Gastrocnemius medialis (tissue), 4 donors: ENCODE data around the gene SMO.

ENCODE experiments used
- POLR2A ChIP-seq, 2 donors: fragments of 450-650 bp; IDR thresholded peaks; one replicate each; pipeline ENCODE4 v1.6.1; 2017; ENCODE audit warnings: antibody characterized with exemption in 2 of 2, mild to moderate bottlenecking in 2 of 2, moderate library complexity in 2 of 2
- TF ChIP-seq, protein P1 (sequence below), 5 experiments: fragments of 450-650 bp in 3 of 5; fragments of 200-600 bp in 2 of 5; sonication (generic) in 2 of 5; IDR thresholded peaks in 4 of 5; conservative IDR thresholded peaks in 1 of 5; 1 replicate in 4 of 5; 2 replicates in 1 of 5; pipeline ENCODE4 v1.5.1; 2016 to 2019; ENCODE audit warnings: antibody characterized with exemption in 5 of 5, mild to moderate bottlenecking in 3 of 5, moderate library complexity in 3 of 5

DNA sequence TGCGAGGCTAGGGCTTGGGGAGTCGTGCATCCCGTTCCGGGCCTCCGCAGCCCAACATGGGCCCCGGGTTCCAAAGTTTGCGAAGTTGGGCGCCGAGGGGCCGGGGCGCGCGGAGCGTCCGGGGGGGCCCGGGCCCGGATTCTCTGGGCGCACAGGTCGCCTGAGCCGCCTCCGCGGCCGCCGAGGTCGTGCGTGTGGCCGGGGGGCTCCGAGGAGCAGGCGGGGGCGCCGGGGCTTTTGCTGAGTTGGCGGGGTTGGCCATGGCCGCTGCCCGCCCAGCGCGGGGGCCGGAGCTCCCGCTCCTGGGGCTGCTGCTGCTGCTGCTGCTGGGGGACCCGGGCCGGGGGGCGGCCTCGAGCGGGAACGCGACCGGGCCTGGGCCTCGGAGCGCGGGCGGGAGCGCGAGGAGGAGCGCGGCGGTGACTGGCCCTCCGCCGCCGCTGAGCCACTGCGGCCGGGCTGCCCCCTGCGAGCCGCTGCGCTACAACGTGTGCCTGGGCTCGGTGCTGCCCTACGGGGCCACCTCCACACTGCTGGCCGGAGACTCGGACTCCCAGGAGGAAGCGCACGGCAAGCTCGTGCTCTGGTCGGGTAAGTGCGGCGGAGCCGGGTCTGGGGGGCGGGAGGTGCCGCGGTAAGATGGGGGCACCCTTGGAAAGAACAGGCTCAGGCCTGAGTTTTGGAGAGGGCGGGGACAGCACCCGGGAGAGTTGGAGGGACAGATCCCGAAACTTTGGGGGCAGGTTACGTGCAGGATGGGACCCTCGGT is 643 bp downstream of the SMO start:
- TF ChIP-seq, protein P1, sequence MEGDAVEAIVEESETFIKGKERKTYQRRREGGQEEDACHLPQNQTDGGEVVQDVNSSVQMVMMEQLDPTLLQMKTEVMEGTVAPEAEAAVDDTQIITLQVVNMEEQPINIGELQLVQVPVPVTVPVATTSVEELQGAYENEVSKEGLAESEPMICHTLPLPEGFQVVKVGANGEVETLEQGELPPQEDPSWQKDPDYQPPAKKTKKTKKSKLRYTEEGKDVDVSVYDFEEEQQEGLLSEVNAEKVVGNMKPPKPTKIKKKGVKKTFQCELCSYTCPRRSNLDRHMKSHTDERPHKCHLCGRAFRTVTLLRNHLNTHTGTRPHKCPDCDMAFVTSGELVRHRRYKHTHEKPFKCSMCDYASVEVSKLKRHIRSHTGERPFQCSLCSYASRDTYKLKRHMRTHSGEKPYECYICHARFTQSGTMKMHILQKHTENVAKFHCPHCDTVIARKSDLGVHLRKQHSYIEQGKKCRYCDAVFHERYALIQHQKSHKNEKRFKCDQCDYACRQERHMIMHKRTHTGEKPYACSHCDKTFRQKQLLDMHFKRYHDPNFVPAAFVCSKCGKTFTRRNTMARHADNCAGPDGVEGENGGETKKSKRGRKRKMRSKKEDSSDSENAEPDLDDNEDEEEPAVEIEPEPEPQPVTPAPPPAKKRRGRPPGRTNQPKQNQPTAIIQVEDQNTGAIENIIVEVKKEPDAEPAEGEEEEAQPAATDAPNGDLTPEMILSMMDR (IDR thresholded peaks at IDR 0.05 in 4 of 5, conservative IDR thresholded peaks at IDR 0.05 in 1 of 5), result no peak
- TF ChIP-seq POLR2A (IDR thresholded peaks at IDR 0.05), result no peak
